Ishikawa (cell line): ENCODE measurements around the gene GJA3.

ENCODE experiments used
- CEBPB ChIP-seq: IDR thresholded peaks from 2 replicates; pipeline ENCODE4 v1.6.1; 2012
- CREB1 ChIP-seq: IDR thresholded peaks from 2 replicates; pipeline ENCODE4 v1.6.1; 2012; ENCODE audit warnings: low read depth
- EGR1 ChIP-seq: IDR thresholded peaks from 2 replicates; pipeline ENCODE4 v1.6.1; 2012
- EP300 ChIP-seq: IDR thresholded peaks from 2 replicates; pipeline ENCODE4 v1.6.1; 2012; ENCODE audit warnings: borderline replicate concordance
- FOXM1 ChIP-seq: IDR thresholded peaks from 2 replicates; pipeline ENCODE4 v1.6.1; 2012; ENCODE audit warnings: low read depth, borderline replicate concordance
- NFIC ChIP-seq: IDR thresholded peaks from 2 replicates; pipeline ENCODE4 v1.6.1; 2012
- RAD21 ChIP-seq: IDR thresholded peaks from 2 replicates; pipeline ENCODE4 v1.6.1; 2012; ENCODE audit warnings: low read depth
- TAF1 ChIP-seq: IDR thresholded peaks from 2 replicates; pipeline ENCODE4 v1.6.1; 2012; ENCODE audit warnings: low read depth, mild to moderate bottlenecking
- TCF12 ChIP-seq: IDR thresholded peaks from 2 replicates; pipeline ENCODE4 v1.6.1; 2012; ENCODE audit warnings: low read depth
- TEAD4 ChIP-seq: IDR thresholded peaks from 2 replicates; pipeline ENCODE4 v1.6.1; 2012
- YY1 ChIP-seq: IDR thresholded peaks from 2 replicates; pipeline ENCODE4 v1.6.1; 2012; ENCODE audit warnings: low read depth
- ZBTB7A ChIP-seq: IDR thresholded peaks from 2 replicates; pipeline ENCODE4 v1.6.1; 2012; ENCODE audit warnings: low read depth
- TF ChIP-seq, protein P1 (sequence below): IDR thresholded peaks from 2 replicates; pipeline ENCODE4 v1.6.1; 2012; ENCODE audit warnings: low read depth, mild to moderate bottlenecking
- TF ChIP-seq, protein P2 (sequence below): IDR thresholded peaks from 2 replicates; pipeline ENCODE4 v1.6.1; 2012
- TF ChIP-seq, protein P3 (sequence below): IDR thresholded peaks from 2 replicates; pipeline ENCODE4 v1.6.1; 2012

Gene GJA3

DNA sequence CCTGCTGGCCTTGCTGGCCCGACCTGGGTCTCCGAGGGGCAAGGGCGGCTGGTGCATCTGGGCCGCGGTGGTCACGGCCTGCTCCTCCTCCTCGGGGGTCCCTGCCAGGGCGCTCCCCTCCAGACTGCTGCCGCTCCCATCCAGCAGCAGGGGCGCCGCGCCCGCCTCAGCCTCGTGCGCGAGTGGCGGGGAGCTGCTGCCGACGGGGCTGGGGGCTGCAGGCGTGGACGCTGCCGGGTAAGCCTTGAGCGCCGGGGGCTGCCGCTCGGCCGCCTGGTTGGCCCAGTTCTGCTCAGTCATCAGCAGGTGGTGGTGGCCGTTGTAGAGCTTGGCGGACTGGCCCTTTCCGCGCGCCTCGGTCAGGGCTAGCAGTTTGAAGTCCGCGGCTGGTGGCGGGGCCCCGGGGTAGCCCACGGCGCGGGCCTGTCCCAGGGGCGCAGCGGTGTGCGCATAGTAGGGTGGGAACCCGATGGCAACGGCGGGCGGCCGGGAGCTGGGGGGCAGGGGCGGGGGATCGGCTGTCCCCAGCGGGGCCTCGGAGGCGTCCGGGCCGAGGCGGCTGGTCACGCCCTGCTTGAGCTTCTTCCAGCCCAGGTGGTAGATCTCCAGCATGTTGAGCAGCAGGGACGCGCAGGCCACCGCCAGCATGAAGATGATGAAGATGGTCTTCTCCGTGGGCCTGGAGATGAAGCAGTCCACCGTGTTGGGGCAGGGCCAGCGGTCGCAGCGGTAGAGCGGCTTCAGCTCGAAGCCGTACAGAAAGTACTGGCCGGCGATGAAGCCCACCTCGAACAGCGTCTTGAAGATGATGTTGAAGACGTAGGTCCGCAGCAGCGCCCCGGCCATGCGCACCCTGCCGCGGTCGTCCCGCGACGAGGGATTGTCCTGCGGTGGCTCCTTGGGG lies 18.6 kb downstream of the GJA3 start:
- TF ChIP-seq YY1 (no peak), TEAD4 (no peak), CREB1 (no peak), ZBTB7A (no peak), NFIC (no peak), TAF1 (no peak), CEBPB (no peak), TCF12 (no peak), FOXM1 (no peak), RAD21 (no peak), EP300 (no peak), EGR1 (no peak)
- TF ChIP-seq, protein P1, sequence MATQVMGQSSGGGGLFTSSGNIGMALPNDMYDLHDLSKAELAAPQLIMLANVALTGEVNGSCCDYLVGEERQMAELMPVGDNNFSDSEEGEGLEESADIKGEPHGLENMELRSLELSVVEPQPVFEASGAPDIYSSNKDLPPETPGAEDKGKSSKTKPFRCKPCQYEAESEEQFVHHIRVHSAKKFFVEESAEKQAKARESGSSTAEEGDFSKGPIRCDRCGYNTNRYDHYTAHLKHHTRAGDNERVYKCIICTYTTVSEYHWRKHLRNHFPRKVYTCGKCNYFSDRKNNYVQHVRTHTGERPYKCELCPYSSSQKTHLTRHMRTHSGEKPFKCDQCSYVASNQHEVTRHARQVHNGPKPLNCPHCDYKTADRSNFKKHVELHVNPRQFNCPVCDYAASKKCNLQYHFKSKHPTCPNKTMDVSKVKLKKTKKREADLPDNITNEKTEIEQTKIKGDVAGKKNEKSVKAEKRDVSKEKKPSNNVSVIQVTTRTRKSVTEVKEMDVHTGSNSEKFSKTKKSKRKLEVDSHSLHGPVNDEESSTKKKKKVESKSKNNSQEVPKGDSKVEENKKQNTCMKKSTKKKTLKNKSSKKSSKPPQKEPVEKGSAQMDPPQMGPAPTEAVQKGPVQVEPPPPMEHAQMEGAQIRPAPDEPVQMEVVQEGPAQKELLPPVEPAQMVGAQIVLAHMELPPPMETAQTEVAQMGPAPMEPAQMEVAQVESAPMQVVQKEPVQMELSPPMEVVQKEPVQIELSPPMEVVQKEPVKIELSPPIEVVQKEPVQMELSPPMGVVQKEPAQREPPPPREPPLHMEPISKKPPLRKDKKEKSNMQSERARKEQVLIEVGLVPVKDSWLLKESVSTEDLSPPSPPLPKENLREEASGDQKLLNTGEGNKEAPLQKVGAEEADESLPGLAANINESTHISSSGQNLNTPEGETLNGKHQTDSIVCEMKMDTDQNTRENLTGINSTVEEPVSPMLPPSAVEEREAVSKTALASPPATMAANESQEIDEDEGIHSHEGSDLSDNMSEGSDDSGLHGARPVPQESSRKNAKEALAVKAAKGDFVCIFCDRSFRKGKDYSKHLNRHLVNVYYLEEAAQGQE, result no peak
- TF ChIP-seq, protein P2, sequence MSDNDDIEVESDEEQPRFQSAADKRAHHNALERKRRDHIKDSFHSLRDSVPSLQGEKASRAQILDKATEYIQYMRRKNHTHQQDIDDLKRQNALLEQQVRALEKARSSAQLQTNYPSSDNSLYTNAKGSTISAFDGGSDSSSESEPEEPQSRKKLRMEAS, result no peak
- TF ChIP-seq, protein P3, sequence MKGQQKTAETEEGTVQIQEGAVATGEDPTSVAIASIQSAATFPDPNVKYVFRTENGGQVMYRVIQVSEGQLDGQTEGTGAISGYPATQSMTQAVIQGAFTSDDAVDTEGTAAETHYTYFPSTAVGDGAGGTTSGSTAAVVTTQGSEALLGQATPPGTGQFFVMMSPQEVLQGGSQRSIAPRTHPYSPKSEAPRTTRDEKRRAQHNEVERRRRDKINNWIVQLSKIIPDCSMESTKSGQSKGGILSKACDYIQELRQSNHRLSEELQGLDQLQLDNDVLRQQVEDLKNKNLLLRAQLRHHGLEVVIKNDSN, result no peak

DNA sequence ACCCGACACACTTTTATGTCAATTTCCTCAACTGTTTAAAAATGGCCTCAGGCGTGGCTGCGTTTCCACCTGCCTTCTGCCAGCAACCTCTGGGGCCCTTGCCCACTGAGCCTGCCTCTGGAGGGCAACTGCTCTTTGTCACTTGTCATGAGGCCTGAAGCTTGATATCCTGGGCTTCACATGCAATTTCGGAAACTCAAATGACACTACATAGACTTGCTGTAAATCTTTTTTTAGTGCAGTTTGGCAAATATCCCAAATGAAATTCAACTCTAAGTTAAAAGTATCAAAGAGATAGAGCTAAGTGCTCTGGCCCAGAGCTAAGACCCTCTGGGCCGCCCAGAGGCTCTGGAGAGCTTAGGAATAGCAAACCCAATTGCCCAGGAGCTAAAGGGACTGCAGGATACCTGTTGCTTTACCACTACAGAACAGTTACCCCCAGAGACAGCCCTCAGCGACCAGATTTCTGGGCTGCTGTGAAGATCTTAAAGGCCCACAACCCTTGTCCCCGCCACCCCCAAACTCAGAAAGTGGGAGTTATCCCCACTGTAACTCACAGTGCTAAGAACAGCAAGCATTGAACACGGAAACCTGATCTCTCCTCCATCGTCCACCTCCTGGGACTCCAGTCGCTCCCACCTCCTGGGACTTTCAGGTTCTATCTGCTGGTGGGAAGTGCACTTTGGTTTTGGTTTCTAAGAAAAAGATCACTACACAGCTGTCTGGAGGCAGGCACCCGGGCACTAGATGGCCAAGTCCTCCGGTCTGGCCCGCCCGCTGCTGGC lies 19.4 kb downstream of the GJA3 start:
- TF ChIP-seq FOXM1, result no peak
- TF ChIP-seq CREB1, result no peak
- no peak for TF ChIP-seq RAD21
- TF ChIP-seq, protein P2, result no peak
- no peak for TF ChIP-seq YY1
- no peak for TF ChIP-seq CEBPB
- no peak for TF ChIP-seq NFIC
- no peak for TF ChIP-seq TAF1
- no peak for TF ChIP-seq EGR1
- no peak for TF ChIP-seq ZBTB7A
- no peak for TF ChIP-seq TEAD4
- TF ChIP-seq, protein P3, result no peak
- TF ChIP-seq TCF12, result no peak
- TF ChIP-seq EP300, result no peak
- TF ChIP-seq, protein P1, result no peak

DNA sequence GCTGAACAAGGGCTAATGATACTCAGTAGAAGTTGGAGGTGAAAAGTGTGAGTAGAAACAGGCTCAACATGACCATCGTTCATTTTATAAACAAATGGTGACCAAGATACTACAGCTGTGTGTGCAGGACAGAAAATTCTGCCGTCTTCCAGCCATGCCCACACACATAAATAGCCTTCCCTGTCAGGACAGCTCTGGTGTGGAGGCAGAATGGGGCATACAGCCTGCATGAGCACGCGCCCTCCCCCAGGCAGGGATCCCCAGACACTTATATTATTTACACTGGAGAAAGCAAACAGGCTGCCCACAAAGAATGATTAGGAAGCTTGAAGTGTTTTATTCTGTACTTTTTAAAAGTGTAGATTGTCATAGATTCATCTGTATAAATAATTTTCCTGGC lies 20.4 kb downstream of the GJA3 start:
- TF ChIP-seq, protein P3, result no peak
- TF ChIP-seq CEBPB (no peak), TEAD4 (no peak), EP300 (no peak), YY1 (no peak), EGR1 (no peak), FOXM1 (no peak), CREB1 (no peak), ZBTB7A (no peak), RAD21 (no peak), TAF1 (no peak), NFIC (no peak), TCF12 (no peak)
- TF ChIP-seq, protein P2, result no peak
- TF ChIP-seq, protein P1, result no peak
